GM18951 (cell line): ENCODE data around the gene RASGRF2.

Source experiments
- POLR2A ChIP-seq: IDR thresholded peaks from 4 replicates; pipeline ENCODE4 v1.6.1; 2011; ENCODE audit warnings: mild to moderate bottlenecking; ENCODE audit not compliant: insufficient read length, insufficient read depth; ENCODE audit errors: extremely low read depth
- in situ Hi-C: fragments of 300-500 bp; cut with MboI; formaldehyde crosslinking; loops from one replicate; pipeline ENCODE4 v1.12.0; 2022; ENCODE audit warnings: low sequenced_read_pairs, mixed read lengths, inconsistent platforms; ENCODE audit not compliant: unreplicated experiment

Gene RASGRF2

DNA sequence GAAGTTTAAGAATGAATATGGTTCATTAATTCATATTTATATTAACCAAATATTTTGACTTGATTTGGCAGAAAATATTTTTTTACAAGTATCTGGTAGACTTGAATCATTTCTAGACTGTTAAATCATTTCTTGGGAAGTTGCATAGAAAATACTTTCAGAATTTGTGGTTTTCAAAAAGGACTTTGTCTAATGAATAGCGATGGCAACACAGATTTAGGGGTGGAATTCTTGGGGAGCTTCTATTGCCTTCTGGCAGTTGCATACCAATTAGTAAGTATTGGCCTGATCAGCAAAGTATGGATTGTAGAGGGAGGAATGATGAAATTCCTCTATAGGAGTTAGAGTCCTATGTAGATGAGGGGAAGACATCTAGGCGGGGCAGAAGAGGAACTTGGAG, 204.3 kb downstream of the RASGRF2 start:
- in situ Hi-C loops: no loop called here
- no peak for TF ChIP-seq POLR2A

DNA sequence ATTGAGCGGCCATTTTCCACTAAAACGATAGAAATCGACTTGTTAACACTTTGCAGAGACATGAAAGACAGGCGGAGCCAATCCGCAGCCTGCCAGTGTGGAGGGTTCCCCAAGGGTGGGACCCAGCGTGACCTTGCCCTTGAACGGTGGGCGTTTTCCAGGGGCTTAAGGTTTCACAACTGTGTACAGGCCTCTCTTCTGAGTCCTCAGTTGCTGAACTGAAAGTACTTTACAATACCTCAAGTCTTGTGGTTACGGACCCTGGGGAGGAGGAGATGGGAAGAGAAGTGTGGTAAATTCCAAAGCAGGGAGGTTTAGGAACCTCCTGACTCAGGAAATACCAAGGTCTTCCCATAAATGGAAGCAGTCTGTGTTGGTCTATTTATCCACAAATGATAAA, 204.8 kb downstream of the RASGRF2 start:
- in situ Hi-C loops: no loop called here
- no peak for TF ChIP-seq POLR2A

DNA sequence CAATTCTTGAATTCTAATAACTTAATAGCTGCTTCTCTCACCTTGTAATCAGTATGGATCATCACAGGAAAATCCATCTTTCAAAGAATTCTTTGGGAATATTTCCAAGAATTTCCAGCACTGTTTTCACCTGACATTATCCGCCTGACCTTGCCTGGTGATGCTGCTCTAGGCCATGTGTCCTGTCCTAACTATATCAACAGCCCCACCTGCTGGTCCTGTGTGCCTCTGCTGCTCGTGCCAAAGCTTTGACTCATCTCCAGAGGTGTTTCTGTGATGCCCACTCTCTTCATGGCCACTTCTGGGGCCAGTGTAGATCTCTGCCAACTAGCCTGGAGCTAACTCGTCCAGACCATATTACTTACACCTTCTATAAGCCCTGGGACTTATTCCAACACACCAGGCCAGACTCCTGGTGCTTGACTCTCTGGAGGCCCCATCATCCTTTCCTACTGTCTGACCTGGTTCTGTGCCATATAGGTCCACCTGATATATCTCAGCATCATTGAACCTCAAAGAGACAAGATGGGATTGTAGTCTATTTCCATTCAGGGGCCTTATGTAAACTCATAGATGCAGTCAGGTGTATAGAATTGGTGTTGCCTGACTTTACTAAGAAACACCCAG, 205.4 kb downstream of the RASGRF2 start:
- in situ Hi-C loops: no loop called here
- no peak for TF ChIP-seq POLR2A

DNA sequence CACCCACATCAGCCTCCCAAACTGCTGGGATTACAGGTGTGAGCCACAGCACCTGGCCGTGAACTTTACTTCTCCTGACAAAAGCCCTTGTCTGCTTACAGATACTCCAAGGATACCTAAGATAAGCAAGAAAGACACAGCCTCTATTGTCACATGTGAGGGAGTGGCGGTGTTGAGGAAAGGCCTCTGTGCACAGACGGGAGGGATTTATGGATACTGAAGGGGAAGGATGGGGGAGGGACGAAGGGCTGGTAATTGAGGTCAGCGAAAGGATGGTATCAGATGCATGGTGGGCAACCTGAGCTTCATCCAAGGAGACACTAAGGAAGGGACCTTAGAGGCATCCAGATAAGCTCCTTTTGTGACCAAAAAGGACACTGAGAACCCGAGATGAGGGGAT, 206.3 kb downstream of the RASGRF2 start:
- no peak for TF ChIP-seq POLR2A
- in situ Hi-C loops: no loop called here

- in situ Hi-C loops: no loop called here
- no peak for TF ChIP-seq POLR2A
Measured at GRCh38 chr5:81167078-81167477, 206.9 kb downstream of the RASGRF2 start.

DNA sequence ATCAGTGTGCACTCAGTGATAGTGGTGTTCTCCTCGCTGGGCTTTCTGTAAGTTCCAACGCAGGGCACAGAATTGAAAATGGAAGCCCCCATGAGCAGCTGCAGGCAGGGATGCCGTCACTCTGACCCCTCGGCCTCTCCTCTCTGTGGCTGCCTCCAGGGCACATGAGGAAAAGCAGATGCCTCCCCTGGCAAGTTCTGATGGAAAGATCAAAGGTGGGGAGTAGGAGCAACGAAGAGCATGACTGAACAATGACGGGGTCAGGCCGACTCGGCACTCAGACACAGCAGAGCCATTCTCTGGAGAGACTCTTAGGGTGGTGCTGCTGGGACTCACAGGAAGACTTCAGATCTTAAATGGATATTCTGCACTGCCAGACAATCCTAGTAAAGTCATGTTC, 207.4 kb downstream of the RASGRF2 start:
- in situ Hi-C loops: no loop called here
- TF ChIP-seq POLR2A: no peak

- TF ChIP-seq POLR2A: no peak
- in situ Hi-C loops: no loop called here
Measured at GRCh38 chr5:81169924-81170323, 209.8 kb downstream of the RASGRF2 start.

DNA sequence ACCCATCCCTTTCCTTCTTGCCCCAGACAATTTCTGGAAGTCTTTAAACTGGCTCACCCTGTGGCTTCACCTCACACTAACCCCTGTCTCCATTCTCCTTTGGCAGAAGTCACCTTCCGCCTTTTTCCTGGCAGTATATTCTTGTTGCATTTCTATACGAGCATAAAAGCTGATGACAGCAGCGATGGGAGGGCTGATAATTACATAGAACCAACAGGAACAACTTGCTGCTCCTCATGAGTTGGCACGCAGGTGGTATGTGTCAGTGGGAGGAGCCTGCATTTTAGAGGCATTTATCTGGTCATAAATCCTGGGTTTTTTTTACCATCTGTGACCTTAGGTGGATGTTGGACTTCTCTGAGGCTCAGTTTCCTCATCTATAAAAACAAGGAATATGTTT, 211.6 kb downstream of the RASGRF2 start:
- no peak for TF ChIP-seq POLR2A
- in situ Hi-C loops: no loop called here

GRCh38 chr5:81172710-81173109, 212.5 kb downstream of the RASGRF2 start:
- in situ Hi-C loops: no loop called here
- TF ChIP-seq POLR2A: no peak

DNA sequence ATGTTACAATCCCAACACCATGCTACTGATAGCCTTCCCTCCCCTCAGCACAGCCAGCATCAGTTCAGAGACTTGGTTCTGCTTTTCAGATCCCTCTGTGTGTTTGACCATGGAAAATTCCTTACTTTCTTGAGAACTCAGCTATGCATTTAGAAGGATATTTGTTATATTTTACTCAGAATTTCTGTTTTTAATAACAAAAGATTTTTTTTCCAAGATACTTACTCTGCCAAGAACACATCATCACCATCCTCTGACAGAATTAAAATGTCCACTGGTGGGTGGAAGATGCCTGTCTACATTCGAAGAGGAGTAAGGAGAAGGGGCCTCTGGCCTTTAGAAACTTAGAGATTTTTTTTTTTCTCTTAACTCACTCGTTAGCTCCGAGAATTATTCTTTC, 216.9 kb downstream of the RASGRF2 start:
- in situ Hi-C loops: loop anchor here (25.0 kb wide), 2 partner anchors 490 to 840 kb away; no protein-coding TSS in a partner anchor
- no peak for TF ChIP-seq POLR2A

- in situ Hi-C loops: loop anchor here (25.0 kb wide), 2 partner anchors 493 to 843 kb away; no protein-coding TSS in a partner anchor
- no peak for TF ChIP-seq POLR2A
Measured at GRCh38 chr5:81179959-81180358, 219.8 kb downstream of the RASGRF2 start.

DNA sequence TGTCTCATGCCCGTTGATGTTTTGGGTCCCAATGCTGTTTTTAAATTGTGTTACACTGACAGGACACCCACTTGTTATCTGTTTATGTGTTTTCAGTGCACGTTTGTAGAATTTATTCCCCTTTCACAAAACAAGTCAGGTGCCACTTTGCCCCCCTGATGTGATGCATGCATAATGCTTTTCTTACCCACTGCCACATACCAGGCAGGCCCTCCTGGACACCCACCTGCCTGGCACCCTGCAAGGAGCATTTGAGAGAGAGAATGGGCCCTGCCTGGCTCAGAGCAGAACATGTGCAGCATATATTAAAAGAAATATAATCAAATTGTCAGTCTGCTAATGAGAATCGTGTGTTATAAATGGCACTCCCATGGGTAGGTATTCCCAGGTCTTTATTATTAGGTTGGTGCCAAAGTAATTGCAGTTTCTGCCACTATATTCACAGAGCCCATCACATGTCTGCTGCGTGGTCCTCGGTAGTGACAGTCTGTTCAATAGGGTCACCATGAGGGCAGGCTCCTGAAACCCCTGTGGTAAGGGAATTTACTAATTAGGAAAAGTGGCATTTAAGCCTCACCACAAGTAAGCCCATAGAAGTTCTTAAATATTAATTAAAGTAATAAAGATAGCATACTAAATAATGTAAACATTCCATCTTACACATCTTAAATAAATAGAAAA, 220.8 kb downstream of the RASGRF2 start:
- no peak for TF ChIP-seq POLR2A
- in situ Hi-C loops: loop anchor here (25.0 kb wide), 2 partner anchors 494 to 844 kb away; no protein-coding TSS in a partner anchor

DNA sequence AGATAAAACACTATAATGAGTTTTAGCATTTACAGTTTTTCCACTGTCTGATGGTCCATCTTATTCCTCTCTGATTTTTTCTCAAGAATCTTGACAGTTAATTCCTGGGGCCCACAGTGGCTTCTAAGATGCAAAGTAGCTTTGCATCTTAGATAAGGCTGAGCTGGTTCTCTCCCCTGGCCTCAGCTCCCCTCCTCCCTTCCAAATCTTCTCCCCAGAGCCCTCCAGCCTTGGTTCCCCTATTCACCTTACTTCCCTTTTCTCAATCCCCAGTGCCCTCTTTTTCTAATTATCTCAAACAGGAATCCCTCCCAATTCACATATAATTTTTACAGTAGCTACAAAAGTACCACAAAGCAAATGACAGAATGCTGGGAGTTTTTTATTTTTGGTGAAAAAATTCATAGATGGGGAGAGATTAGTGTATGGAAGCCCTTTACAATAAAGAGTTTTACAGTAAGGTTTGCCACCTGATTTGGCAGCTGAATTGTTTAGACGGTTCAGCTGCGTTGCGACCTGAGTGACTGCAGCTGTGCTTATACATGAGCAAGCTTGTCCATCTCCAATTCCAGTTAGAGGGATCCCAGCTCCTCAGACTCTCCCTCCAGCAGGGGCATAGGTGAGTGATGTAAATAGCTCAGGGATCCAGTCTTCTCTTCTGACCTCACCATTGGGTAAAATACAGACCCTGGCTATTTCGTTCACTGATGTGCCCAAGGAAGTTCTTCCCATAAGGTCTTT, 221.6 kb downstream of the RASGRF2 start:
- TF ChIP-seq POLR2A: no peak
- in situ Hi-C loops: loop anchor here (25.0 kb wide), 2 partner anchors 494 to 844 kb away; no protein-coding TSS in a partner anchor
